GM12878 (cell line): Measurements from ENCODE around the gene SIRT7. TPM values are rescaled to one million over a fixed set of nuclear protein-coding genes. Genes with fewer than 3 reads are reported as not detected.

Experiments
- CBFB ChIP-seq: IDR thresholded peaks from 2 replicates; pipeline ENCODE4 v1.6.1; 2016; ENCODE audit warnings: antibody characterized with exemption, low read depth
- CEBPZ ChIP-seq: fragments of 150-350 bp; IDR thresholded peaks from 2 replicates; pipeline ENCODE4 v1.6.1; 2016; ENCODE audit warnings: low read depth, low read length
- GABPA ChIP-seq: IDR thresholded peaks from 2 replicates; pipeline ENCODE4 v1.6.1; 2014; ENCODE audit warnings: antibody characterized with exemption, low read depth, mild to moderate bottlenecking, inconsistent platforms
- HDGF ChIP-seq: fragments of 450-650 bp; IDR thresholded peaks from 2 replicates; pipeline ENCODE4 v1.6.1; 2016; ENCODE audit warnings: antibody characterized with exemption
- KAT2A ChIP-seq: conservative IDR thresholded peaks from 2 replicates; pipeline ENCODE4 v1.6.1; 2011; ENCODE audit warnings: low read depth, low read length; ENCODE audit not compliant: control insufficient read depth
- PAX8 ChIP-seq: fragments of 450-650 bp; IDR thresholded peaks from 2 replicates; pipeline ENCODE4 v1.6.1; 2017; ENCODE audit warnings: mild to moderate bottlenecking, moderate library complexity
- POLR2A ChIP-seq: IDR thresholded peaks from 2 replicates; pipeline ENCODE4 v1.6.1; 2011; ENCODE audit warnings: low read depth, mild to moderate bottlenecking, low read length
- POLR2AphosphoS2 ChIP-seq: IDR thresholded peaks from 2 replicates; pipeline ENCODE4 v1.6.1; 2011; ENCODE audit warnings: low read depth, mild to moderate bottlenecking, low read length, improper control_type of control experiment, moderate library complexity
- POLR2AphosphoS5 ChIP-seq: IDR thresholded peaks from 2 replicates; pipeline ENCODE4 v1.6.1; 2011; ENCODE audit warnings: mild to moderate bottlenecking, low read length, inconsistent platforms
- POU2F2 ChIP-seq: IDR thresholded peaks from 3 replicates; pipeline ENCODE4 v1.6.1; 2011; ENCODE audit warnings: low read depth, mild to moderate bottlenecking, low read length, borderline replicate concordance
- RBBP5 ChIP-seq: fragments of 200-600 bp; sonication (generic); conservative IDR thresholded peaks from 2 replicates; pipeline ENCODE4 v1.6.1; 2016
- RCOR1 ChIP-seq: conservative IDR thresholded peaks from 2 replicates; pipeline ENCODE4 v1.6.1; 2012; ENCODE audit warnings: low read depth, low read length, improper control_type of control experiment
- RELA ChIP-seq: fragments of 450-650 bp; IDR thresholded peaks from 2 replicates; pipeline ENCODE4 v1.8.0; 2014; ENCODE audit warnings: borderline replicate concordance; ENCODE audit not compliant: partially characterized antibody
- SMAD1 ChIP-seq: fragments of 450-650 bp; IDR thresholded peaks from 2 replicates; pipeline ENCODE4 v1.6.1; 2018; ENCODE audit warnings: mild to moderate bottlenecking, low read depth; ENCODE audit not compliant: partially characterized antibody
- SREBF1 ChIP-seq: IDR thresholded peaks from 2 replicates; pipeline ENCODE4 v1.6.1; 2012; ENCODE audit warnings: mild to moderate bottlenecking, low read length
- polyA plus RNA-seq, 11 experiments: library from polyadenylated mRNA; depleted of rRNA in 4 of 11; unstranded in 6 of 11; stranded (reverse) in 5 of 11; fragments of >200 nt; fragmentation: Nextera tagmentation in 4 of 11; fragmentation: Illumina TruSeq in 1 of 11; extraction: Ambion mirVana in 4 of 11; extraction: Trizol in 1 of 11; gene quantifications; 1 replicate in 1 of 11; 2 replicates in 10 of 11; pipeline versions ENCODE4 v1.2.1 to v1.2.3, GENCODE V29; 2011 to 2016; ENCODE audit warnings: inconsistent platforms in 2 of 11, missing spikeins in 2 of 11, low read depth in 1 of 11
- total RNA-seq, 4 experiments: library from RNA; depleted of rRNA in 3 of 4; stranded (reverse); fragments of >200 nt in 3 of 4; fragmentation: Illumina TruSeq in 1 of 4; extraction: Trizol in 1 of 4; gene quantifications; 2 replicates each; pipeline versions ENCODE4 v1.2.1 to v1.2.3, GENCODE V29; 2013 to 2021
- TF ChIP-seq, protein P1 (sequence below): IDR thresholded peaks from 2 replicates; pipeline ENCODE4 v1.6.1; 2012; ENCODE audit warnings: low read depth, low read length, improper control_type of control experiment

The SIRT7 gene
- total and polyA plus RNA-seq, 10 of the 15 experiments (the other 5 are each of a cell fraction or from before 2014, with no cell fraction given) = 1.2 to 56.2 (median 22.7) TPM

DNA sequence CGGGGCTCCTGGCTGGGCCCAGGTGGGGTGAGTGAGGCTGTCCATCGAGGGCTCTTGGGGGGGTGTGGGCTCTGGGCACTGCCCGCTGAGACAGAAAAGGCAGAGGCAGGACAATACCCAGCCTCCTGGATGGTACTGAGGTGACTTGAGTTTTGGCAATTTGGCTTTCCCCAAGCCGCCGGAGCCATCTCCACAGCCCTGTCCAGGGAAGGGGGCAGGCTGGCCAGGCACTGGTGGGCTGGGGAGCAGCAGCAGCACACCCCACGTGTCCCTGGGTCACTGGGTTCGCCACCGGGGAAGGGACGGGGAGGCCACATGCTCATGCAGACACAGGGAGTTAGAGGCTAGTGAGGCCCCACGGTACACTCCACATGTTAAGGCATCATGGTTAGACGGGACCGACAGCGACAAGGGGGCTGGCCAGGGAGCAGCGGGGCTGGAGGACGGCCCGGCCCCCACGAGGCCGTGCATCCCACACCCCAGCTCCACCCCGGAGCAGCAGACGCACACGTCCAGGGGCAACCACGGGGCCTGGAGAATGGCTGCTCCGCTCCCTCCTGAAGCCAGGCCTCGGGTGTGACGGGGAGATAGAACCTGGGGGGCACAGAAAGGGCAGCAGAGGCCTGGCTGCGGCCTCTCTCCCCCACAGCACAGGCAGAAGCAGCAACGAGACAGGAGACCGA is 49.8 kb downstream of the SIRT7 start (continued):
- TF ChIP-seq HDGF (no peak), CEBPZ (no peak), KAT2A (no peak), RELA (no peak), GABPA (no peak), RBBP5 (no peak), SMAD1 (no peak), POLR2A (peak; percentile 90), POU2F2 (peak; percentile 31; the same call in 1 of the 3 replicates), RCOR1 (no peak), POLR2AphosphoS5 (peak; percentile 17), SREBF1 (no peak), CBFB (no peak; the same call in 1 of the 2 replicates), PAX8 (no peak), POLR2AphosphoS2 (peak; percentile 74)
- TF ChIP-seq, protein P1, sequence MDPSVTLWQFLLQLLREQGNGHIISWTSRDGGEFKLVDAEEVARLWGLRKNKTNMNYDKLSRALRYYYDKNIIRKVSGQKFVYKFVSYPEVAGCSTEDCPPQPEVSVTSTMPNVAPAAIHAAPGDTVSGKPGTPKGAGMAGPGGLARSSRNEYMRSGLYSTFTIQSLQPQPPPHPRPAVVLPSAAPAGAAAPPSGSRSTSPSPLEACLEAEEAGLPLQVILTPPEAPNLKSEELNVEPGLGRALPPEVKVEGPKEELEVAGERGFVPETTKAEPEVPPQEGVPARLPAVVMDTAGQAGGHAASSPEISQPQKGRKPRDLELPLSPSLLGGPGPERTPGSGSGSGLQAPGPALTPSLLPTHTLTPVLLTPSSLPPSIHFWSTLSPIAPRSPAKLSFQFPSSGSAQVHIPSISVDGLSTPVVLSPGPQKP = no peak
